GM23338 (cell line): ENCODE results near the gene RGS7. TPM values are rescaled to one million over a fixed set of nuclear protein-coding genes. Genes with fewer than 3 reads are reported as not detected.
"Not testable (repeated sequence)": the region's sequence is repeated elsewhere in the genome, so short reads cannot be mapped to it uniquely, and the experiment has no call there.

Source experiments
- ATAC-seq: fragments of 200-7000 bp; cut with Tn5 transposase; 3 replicates; pipeline ENCODE4 v1.9.1; 2020
- DNase-seq: peaks from one replicate; pipeline ENCODE4 v3.0.0-alpha.2; 2015; ENCODE audit warnings: low spot score
- H2AFZ ChIP-seq: fragments of 200-600 bp; sonication (generic); 2 replicates; pipeline ENCODE4 v1.8.0; 2016; ENCODE audit warnings: antibody characterized with exemption, mild to moderate bottlenecking, moderate library complexity
- H3F3A ChIP-seq: fragments of 200-600 bp; sonication (generic); replicated peaks from 2 replicates; pipeline ENCODE4 v1.8.0; 2017; ENCODE audit warnings: antibody characterized with exemption, mixed run types, low read depth
- H3K27ac ChIP-seq: fragments of 200-600 bp; sonication (generic); 2 replicates; pipeline ENCODE4 v1.6.1; 2016; ENCODE audit warnings: low read depth
- H3K27me3 ChIP-seq: fragments of 200-600 bp; sonication (generic); 2 replicates; pipeline ENCODE4 v1.8.0; 2016; ENCODE audit warnings: mild to moderate bottlenecking, mixed run types, moderate library complexity; ENCODE audit not compliant: insufficient read depth
- H3K36me3 ChIP-seq: fragments of 200-600 bp; sonication (generic); 2 replicates; pipeline ENCODE4 v1.8.0; 2016; ENCODE audit warnings: mild to moderate bottlenecking; ENCODE audit not compliant: insufficient read depth
- H3K4me1 ChIP-seq: fragments of 200-600 bp; sonication (generic); 2 replicates; pipeline ENCODE4 v1.8.0; 2016; ENCODE audit warnings: mild to moderate bottlenecking, moderate library complexity; ENCODE audit not compliant: insufficient read depth
- H3K4me2 ChIP-seq: fragments of 200-600 bp; sonication (generic); 2 replicates; pipeline ENCODE4 v1.7.1; 2017; ENCODE audit warnings: mixed run types
- H3K4me3 ChIP-seq: fragments of 200-600 bp; sonication (generic); 2 replicates; pipeline ENCODE4 v1.6.1; 2016; ENCODE audit warnings: mixed run types
- H3K79me2 ChIP-seq: fragments of 200-600 bp; sonication (generic); replicated peaks from 2 replicates; pipeline ENCODE4 v1.8.0; 2017; ENCODE audit warnings: mild to moderate bottlenecking; ENCODE audit not compliant: insufficient read depth
- H3K9me2 ChIP-seq: fragments of 200-600 bp; sonication (generic); 2 replicates; pipeline ENCODE4 v1.8.0; 2017; ENCODE audit not compliant: insufficient read depth
- H4K20me1 ChIP-seq: fragments of 200-600 bp; sonication (generic); replicated peaks from 2 replicates; pipeline ENCODE4 v1.8.0; 2017; ENCODE audit warnings: mild to moderate bottlenecking; ENCODE audit not compliant: insufficient read depth
- H3K27ac Mint-ChIP-seq: 2 replicates; pipeline ENCODE4 v1.8.0; 2020; ENCODE audit warnings: inconsistent platforms, mild to moderate bottlenecking, moderate library complexity, mixed read lengths
- H3K27me3 Mint-ChIP-seq: 3 replicates; pipeline ENCODE4 v1.8.0; 2022; ENCODE audit warnings: low read depth, mild to moderate bottlenecking, moderate library complexity, mixed read lengths, inconsistent platforms; ENCODE audit not compliant: insufficient read depth, poor library complexity
- H3K36me3 Mint-ChIP-seq: 3 replicates; pipeline ENCODE4 v1.8.0; 2021; ENCODE audit warnings: low read depth, mild to moderate bottlenecking, inconsistent platforms, moderate library complexity, mixed read lengths
- H3K4me1 Mint-ChIP-seq: 3 replicates; pipeline ENCODE4 v1.8.0; 2020; ENCODE audit warnings: mild to moderate bottlenecking, inconsistent platforms, mixed read lengths
- H3K4me3 Mint-ChIP-seq: 3 replicates; pipeline ENCODE4 v1.8.0; 2021; ENCODE audit warnings: moderate library complexity, mild to moderate bottlenecking, inconsistent platforms, mixed read lengths
- H3K9me3 Mint-ChIP-seq: 3 replicates; pipeline ENCODE4 v1.8.0; 2020; ENCODE audit warnings: moderate library complexity, mild to moderate bottlenecking, inconsistent platforms, mixed read lengths
- CREB1 ChIP-seq: fragments of 250-450 bp; sonication (Bioruptor Pico); IDR thresholded peaks from 2 replicates; pipeline ENCODE4 v1.5.0; 2020; ENCODE audit warnings: low read depth, mild to moderate bottlenecking, moderate library complexity
- EZH2 ChIP-seq: fragments of 200-600 bp; sonication (generic); IDR thresholded peaks from one replicate; pipeline ENCODE4 v1.8.0; 2017; ENCODE audit warnings: antibody characterized with exemption, mild to moderate bottlenecking, low read depth; ENCODE audit not compliant: unreplicated experiment
- JUNB ChIP-seq: IDR thresholded peaks from one replicate; pipeline ENCODE4 v1.6.1; 2016; ENCODE audit warnings: antibody characterized with exemption; ENCODE audit not compliant: unreplicated experiment
- NANOG ChIP-seq: IDR thresholded peaks from 2 replicates; pipeline ENCODE4 v1.6.1; 2016; ENCODE audit warnings: antibody characterized with exemption, borderline replicate concordance
- POLR2AphosphoS5 ChIP-seq: IDR thresholded peaks from 2 replicates; pipeline ENCODE4 v1.6.1; 2016; ENCODE audit warnings: antibody characterized with exemption, low read depth
- ZNF114 ChIP-seq: fragments of 250-450 bp; sonication (Bioruptor Pico); IDR thresholded peaks from 2 replicates; pipeline ENCODE4 v1.5.0; 2020; ENCODE audit warnings: mild to moderate bottlenecking, moderate library complexity
- ZNF331 ChIP-seq: fragments of 250-450 bp; sonication (Bioruptor Pico); IDR thresholded peaks from 2 replicates; pipeline ENCODE4 v1.5.0; 2020; ENCODE audit warnings: low read depth, mild to moderate bottlenecking, moderate library complexity
- polyA plus RNA-seq: library from polyadenylated mRNA; unstranded; fragments of >200 nt; fragmentation: Nextera tagmentation; extraction: Ambion mirVana; gene quantifications from 2 replicates; pipeline ENCODE4 v1.2.1, GENCODE V29; 2016
- total RNA-seq: library from RNA; depleted of rRNA; stranded (reverse); fragments of >200 nt; shearing (Covaris generic); gene quantifications from 2 replicates; pipeline ENCODE4 v1.2.3, GENCODE V29; 2014
- TF ChIP-seq, protein P1 (sequence below), 2 experiments: fragments of 200-600 bp in 1 of 2; sonication (generic) in 1 of 2; conservative IDR thresholded peaks; 2 replicates each; pipeline versions ENCODE4 v1.5.1 to v1.6.1; 2016 to 2017; ENCODE audit warnings: antibody characterized with exemption in 2 of 2, low read depth in 2 of 2, mild to moderate bottlenecking in 2 of 2, moderate library complexity in 1 of 2
- TF ChIP-seq, protein P2 (sequence below): fragments of 250-450 bp; sonication (Bioruptor Pico); IDR thresholded peaks from 2 replicates; pipeline ENCODE4 v1.5.0; 2020; ENCODE audit warnings: mild to moderate bottlenecking, moderate library complexity

RGS7 gene
- total and polyA plus RNA-seq, 2 experiments from 2014 or later: 2.0 to 2.2 TPM

DNA sequence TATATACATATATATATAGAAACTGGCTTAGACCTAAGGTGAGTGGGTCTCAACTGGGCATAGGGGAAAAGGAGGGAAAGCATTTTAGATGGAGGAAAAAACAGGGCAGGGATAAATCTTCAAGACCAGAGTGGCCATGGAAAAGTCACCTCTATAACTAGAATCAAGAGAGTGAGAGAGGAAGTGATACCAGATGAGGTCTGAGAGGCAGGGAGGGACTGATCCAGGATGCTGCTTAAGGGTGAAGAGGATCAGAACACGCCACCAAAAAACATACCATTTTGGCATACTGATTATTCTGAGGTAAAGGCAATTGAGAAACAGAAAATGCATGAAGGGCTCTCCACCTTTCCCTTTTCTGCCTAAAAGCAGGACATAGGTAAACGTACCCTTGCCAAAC is 268.9 kb downstream of the RGS7 start:
- peak overlapping the region; percentile 68 for H3K27ac Mint-ChIP-seq
- ATAC-seq, H3K4me3 ChIP-seq: not testable (repeated sequence)

DNA sequence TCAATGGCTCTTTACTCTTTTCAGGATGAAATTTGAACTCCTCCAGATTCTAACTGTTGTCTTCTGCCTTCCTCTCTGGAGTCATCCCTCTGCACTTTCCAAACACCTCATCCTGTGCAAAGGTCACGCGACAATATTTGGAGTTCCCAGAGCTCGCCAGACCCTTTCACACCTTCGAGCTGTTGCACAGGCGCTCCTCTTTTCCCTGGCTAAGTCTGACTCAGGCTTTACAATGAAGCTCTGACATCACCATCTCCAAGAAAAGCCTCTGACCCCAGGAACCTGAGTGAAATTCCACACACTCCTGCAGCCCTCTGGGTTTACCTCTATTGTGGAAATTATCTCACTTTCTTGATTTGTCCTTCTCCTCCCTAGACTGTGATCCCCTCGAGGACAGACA is 270.3 kb downstream of the RGS7 start:
- Mint-ChIP-seq H3K27me3 (no peaks in the 10 kb centered on the region), H3K4me1 (no peaks in the 10 kb centered on the region), H3K4me3 (no peak overlapping the region), H3K9me3 (no peaks in the 10 kb centered on the region), H3K27ac (no peak overlapping the region; the same call in 1 of the 2 replicates), H3K36me3 (no peaks in the 10 kb centered on the region)
- Histone ChIP-seq H3K36me3 (no peaks in the 10 kb centered on the region), H3F3A (no peaks in the 10 kb centered on the region), H3K79me2 (no peaks in the 10 kb centered on the region), H3K4me3 (no peak overlapping the region), H3K27ac (no peak overlapping the region), H3K27me3 (no peaks in the 10 kb centered on the region), H2AFZ (peak overlapping the region; percentile 47; the same call in 1 of the 2 replicates), H3K9me2 (no peaks in the 10 kb centered on the region), H4K20me1 (no peaks in the 10 kb centered on the region), H3K4me1 (no peaks in the 10 kb centered on the region), H3K4me2 (no peak overlapping the region)
- ATAC-seq (no peak), DNase-seq (no peak)
- TF ChIP-seq POLR2AphosphoS5 (no peak), EZH2 (no peak), CREB1 (CRISPR knock-in tag) (no peak), ZNF114 (CRISPR knock-in tag) (no peak), NANOG (no peak), JUNB (no peak), ZNF331 (CRISPR knock-in tag) (no peak)
- TF ChIP-seq, protein P1, sequence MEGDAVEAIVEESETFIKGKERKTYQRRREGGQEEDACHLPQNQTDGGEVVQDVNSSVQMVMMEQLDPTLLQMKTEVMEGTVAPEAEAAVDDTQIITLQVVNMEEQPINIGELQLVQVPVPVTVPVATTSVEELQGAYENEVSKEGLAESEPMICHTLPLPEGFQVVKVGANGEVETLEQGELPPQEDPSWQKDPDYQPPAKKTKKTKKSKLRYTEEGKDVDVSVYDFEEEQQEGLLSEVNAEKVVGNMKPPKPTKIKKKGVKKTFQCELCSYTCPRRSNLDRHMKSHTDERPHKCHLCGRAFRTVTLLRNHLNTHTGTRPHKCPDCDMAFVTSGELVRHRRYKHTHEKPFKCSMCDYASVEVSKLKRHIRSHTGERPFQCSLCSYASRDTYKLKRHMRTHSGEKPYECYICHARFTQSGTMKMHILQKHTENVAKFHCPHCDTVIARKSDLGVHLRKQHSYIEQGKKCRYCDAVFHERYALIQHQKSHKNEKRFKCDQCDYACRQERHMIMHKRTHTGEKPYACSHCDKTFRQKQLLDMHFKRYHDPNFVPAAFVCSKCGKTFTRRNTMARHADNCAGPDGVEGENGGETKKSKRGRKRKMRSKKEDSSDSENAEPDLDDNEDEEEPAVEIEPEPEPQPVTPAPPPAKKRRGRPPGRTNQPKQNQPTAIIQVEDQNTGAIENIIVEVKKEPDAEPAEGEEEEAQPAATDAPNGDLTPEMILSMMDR (conservative IDR thresholded peaks at IDR 0.05; ENCODE audit: low read depth in 2 of 2): no peak
- TF ChIP-seq, protein P2, sequence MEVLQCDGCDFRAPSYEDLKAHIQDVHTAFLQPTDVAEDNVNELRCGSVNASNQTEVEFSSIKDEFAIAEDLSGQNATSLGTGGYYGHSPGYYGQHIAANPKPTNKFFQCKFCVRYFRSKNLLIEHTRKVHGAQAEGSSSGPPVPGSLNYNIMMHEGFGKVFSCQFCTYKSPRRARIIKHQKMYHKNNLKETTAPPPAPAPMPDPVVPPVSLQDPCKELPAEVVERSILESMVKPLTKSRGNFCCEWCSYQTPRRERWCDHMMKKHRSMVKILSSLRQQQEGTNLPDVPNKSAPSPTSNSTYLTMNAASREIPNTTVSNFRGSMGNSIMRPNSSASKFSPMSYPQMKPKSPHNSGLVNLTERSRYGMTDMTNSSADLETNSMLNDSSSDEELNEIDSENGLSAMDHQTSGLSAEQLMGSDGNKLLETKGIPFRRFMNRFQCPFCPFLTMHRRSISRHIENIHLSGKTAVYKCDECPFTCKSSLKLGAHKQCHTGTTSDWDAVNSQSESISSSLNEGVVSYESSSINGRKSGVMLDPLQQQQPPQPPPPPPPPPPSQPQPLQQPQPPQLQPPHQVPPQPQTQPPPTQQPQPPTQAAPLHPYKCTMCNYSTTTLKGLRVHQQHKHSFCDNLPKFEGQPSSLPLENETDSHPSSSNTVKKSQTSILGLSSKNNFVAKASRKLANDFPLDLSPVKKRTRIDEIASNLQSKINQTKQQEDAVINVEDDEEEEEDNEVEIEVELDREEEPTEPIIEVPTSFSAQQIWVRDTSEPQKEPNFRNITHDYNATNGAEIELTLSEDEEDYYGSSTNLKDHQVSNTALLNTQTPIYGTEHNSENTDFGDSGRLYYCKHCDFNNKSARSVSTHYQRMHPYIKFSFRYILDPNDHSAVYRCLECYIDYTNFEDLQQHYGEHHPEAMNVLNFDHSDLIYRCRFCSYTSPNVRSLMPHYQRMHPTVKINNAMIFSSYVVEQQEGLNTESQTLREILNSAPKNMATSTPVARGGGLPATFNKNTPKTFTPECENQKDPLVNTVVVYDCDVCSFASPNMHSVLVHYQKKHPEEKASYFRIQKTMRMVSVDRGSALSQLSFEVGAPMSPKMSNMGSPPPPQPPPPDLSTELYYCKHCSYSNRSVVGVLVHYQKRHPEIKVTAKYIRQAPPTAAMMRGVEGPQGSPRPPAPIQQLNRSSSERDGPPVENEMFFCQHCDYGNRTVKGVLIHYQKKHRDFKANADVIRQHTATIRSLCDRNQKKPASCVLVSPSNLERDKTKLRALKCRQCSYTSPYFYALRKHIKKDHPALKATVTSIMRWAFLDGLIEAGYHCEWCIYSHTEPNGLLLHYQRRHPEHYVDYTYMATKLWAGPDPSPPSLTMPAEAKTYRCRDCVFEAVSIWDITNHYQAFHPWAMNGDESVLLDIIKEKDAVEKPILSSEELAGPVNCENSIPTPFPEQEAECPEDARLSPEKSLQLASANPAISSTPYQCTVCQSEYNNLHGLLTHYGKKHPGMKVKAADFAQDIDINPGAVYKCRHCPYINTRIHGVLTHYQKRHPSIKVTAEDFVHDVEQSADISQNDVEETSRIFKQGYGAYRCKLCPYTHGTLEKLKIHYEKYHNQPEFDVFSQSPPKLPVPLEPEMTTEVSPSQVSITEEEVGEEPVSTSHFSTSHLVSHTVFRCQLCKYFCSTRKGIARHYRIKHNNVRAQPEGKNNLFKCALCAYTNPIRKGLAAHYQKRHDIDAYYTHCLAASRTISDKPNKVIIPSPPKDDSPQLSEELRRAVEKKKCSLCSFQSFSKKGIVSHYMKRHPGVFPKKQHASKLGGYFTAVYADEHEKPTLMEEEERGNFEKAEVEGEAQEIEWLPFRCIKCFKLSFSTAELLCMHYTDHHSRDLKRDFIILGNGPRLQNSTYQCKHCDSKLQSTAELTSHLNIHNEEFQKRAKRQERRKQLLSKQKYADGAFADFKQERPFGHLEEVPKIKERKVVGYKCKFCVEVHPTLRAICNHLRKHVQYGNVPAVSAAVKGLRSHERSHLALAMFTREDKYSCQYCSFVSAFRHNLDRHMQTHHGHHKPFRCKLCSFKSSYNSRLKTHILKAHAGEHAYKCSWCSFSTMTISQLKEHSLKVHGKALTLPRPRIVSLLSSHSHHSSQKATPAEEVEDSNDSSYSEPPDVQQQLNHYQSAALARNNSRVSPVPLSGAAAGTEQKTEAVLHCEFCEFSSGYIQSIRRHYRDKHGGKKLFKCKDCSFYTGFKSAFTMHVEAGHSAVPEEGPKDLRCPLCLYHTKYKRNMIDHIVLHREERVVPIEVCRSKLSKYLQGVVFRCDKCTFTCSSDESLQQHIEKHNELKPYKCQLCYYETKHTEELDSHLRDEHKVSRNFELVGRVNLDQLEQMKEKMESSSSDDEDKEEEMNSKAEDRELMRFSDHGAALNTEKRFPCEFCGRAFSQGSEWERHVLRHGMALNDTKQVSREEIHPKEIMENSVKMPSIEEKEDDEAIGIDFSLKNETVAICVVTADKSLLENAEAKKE (CRISPR knock-in tag): no peak

More for the DNA sequence above, 268.9 kb downstream of the RGS7 start:
- H3F3A ChIP-seq, H3K36me3 ChIP-seq, H3K79me2 ChIP-seq, H3K4me3 Mint-ChIP-seq, H3K36me3 Mint-ChIP-seq, H3K9me3 Mint-ChIP-seq, H4K20me1 ChIP-seq, H3K27ac ChIP-seq, H3K4me1 Mint-ChIP-seq, H3K27me3 Mint-ChIP-seq, H2AFZ ChIP-seq, DNase-seq, H3K27me3 ChIP-seq, H3K4me2 ChIP-seq, H3K9me2 ChIP-seq, H3K4me1 ChIP-seq: not testable (repeated sequence)
